ENCODE data around the gene PITPNC1. TPM values are rescaled to one million over a fixed set of nuclear protein-coding genes. Genes with fewer than 3 reads are reported as not detected.

Gene PITPNC1
- total RNA-seq, 1 donor from 2014 or later, result 23.7 TPM

DNA sequence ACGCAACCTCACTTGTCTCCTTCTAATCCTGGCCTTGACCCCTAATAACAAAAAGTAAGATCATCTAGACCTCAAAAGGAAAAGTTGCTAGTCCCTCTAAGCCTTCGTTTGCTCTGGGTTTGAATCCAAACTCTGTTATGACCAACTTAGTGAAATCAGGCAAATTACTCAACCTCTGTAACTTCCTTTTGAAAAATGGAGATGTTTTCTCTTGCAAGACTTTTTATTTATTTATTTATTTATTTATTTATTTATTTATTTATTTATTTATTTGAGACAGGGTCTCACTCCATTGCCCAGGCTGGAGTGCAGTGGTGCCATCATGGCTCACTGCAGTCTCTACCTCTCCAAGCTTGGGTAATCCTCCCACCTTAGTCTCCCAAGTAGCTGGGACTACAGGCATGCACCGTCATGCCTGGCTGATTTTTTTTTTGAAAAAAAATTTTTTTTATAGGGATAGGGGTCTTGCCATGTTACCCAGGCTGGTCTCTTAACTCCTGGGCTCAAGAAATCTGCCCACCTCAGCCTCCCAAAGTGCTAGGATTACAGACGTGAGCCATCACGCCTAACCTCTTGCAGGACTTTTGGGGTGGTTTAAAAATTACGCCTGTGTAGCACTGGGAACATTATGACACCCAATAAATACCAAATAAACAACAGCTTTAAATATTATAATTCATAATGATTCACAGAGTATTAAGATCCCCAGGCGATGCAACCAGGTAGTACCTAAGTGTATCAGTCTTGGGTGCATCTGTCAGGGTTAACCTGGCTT is 63.4 kb downstream of the PITPNC1 start:
- Histone ChIP-seq H3K4me3 (no peak overlapping the region), H3K4me1 (peaks cover 66% of the 10 kb centered on the region), H3K27ac (peak overlapping the region; percentile 77), H3K36me3 (no peaks in the 10 kb centered on the region), H3K9me3 (no peaks in the 10 kb centered on the region), H3K27me3 (ENCODE audit: low read depth) (no peaks in the 10 kb centered on the region)
- ATAC-seq (no peak), DNase-seq (no peak)
- TF ChIP-seq, protein P1, sequence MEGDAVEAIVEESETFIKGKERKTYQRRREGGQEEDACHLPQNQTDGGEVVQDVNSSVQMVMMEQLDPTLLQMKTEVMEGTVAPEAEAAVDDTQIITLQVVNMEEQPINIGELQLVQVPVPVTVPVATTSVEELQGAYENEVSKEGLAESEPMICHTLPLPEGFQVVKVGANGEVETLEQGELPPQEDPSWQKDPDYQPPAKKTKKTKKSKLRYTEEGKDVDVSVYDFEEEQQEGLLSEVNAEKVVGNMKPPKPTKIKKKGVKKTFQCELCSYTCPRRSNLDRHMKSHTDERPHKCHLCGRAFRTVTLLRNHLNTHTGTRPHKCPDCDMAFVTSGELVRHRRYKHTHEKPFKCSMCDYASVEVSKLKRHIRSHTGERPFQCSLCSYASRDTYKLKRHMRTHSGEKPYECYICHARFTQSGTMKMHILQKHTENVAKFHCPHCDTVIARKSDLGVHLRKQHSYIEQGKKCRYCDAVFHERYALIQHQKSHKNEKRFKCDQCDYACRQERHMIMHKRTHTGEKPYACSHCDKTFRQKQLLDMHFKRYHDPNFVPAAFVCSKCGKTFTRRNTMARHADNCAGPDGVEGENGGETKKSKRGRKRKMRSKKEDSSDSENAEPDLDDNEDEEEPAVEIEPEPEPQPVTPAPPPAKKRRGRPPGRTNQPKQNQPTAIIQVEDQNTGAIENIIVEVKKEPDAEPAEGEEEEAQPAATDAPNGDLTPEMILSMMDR (IDR thresholded peaks at IDR 0.05), result no peak
- intact Hi-C loops (cut with DNase I), result no loop called here

DNA sequence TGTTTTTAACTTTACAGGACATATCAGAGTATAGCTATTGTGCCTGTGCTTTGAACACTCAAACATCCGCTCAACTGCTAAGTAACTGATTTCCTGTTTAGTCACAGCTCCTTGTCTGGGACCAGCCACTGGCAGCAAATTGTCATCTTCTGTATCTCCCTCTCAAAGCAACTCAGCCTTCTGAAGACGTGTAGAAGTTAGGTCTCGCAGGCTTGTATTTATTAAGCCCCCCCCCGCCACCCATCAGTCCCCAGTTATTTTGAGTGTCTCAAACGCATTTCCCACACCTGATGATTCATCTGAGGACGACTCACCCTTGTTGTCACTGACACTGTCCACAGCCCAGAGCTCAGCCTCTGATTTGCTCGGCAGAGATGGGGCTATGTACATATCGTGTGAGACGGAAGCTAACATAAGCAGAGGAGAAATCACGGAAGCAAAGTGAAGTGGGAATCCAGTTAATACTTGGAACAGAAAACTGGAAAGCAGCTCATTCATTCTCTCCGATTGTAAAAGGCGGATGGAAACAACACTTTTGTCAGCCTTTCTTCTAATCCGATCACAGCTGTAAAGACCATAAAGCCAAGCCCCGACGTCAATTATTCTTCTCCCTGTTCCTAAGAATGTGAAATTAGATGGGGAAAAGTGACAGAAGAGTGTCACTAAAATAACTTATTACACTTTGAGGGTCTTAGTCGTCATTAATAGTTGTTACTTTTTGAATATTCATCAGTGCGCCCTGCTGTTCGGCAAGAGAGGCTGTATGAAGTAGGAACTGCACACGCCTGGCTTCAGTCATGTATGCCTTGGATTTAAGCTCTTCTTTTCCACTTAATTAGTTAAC is 64.2 kb downstream of the PITPNC1 start:
- peaks cover 61% of the 10 kb centered on the region for H3K4me1 ChIP-seq
- DNase-seq (no peak), ATAC-seq (peak; percentile 72 to 78)
- H3K9me3 ChIP-seq, result no peaks in the 10 kb centered on the region
- peak overlapping the region; percentile 25 for H3K4me3 ChIP-seq
- H3K27me3 ChIP-seq (ENCODE audit: low read depth), result no peaks in the 10 kb centered on the region
- intact Hi-C loops (cut with DNase I), result no loop called here
- no peaks in the 10 kb centered on the region for H3K36me3 ChIP-seq
- TF ChIP-seq, protein P1 (IDR thresholded peaks at IDR 0.05), result no peak
- H3K27ac ChIP-seq, result peak overlapping the region; percentile 77

- intact Hi-C loops (cut with DNase I), result no loop called here
- H3K4me1 ChIP-seq, result peaks cover 57% of the 10 kb centered on the region
- H3K36me3 ChIP-seq, result no peaks in the 10 kb centered on the region
- ATAC-seq (no peak), DNase-seq (no peak)
- H3K9me3 ChIP-seq, result no peaks in the 10 kb centered on the region
- peak overlapping the region; percentile 77 for H3K27ac ChIP-seq
- no peak overlapping the region for H3K4me3 ChIP-seq
- no peaks in the 10 kb centered on the region for H3K27me3 ChIP-seq (ENCODE audit: low read depth)
- TF ChIP-seq, protein P1 (IDR thresholded peaks at IDR 0.05), result no peak
Observed at GRCh38 chr17:67441896-67442219, 64.8 kb downstream of the PITPNC1 start.

DNA sequence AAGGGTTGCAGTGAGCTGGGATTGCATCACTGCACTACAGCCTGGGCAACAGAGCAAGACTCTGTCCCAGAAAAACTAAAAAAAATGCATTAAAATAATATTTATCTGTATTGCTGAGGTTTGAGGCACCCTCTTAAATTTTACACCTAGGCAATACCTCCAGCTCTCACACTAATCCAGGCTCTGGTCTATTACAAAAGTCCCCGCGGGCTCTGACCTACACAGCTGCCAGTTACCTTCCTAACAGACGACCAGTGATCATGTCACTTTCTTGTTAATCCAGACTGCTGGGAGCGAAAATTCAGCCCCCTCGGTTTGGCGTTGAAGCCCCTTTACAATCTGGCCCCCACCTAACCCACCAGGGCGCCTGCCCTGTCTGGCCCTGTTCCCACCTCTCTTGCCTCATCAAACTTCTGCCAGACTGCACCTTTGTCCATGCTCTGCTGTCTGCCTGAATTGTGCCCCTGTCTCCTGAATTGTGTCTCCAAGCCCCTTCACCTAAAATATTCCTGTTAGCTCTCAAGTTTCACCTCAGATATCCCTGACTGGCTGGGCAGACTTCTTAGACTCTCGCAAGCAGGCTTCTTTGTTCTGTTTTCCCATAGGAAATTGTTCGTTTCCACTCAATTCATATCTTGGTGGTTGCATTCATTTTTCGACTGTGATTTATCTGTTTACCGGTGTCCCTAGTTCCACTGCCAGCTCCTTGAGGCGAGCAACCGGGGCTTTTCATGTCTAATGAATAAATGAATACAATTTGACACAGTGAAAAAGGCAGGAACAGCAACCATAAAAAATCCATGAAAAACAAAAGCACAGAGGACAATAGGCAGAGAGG is 65.9 kb downstream of the PITPNC1 start:
- Histone ChIP-seq H3K36me3 (no peaks in the 10 kb centered on the region), H3K9me3 (no peaks in the 10 kb centered on the region), H3K27ac (peak overlapping the region; percentile 58), H3K4me3 (no peak overlapping the region), H3K4me1 (peaks cover 57% of the 10 kb centered on the region), H3K27me3 (ENCODE audit: low read depth) (no peaks in the 10 kb centered on the region)
- intact Hi-C loops (cut with DNase I), result no loop called here
- TF ChIP-seq, protein P1 (IDR thresholded peaks at IDR 0.05), result no peak
- DNase-seq, result no peak
- no peak for ATAC-seq

GRCh38 chr17:67443931-67444595 is 67.0 kb downstream of the PITPNC1 start:
- Histone ChIP-seq H3K27ac (peak overlapping the region; percentile 58), H3K4me1 (peaks cover 55% of the 10 kb centered on the region), H3K9me3 (no peaks in the 10 kb centered on the region), H3K27me3 (ENCODE audit: low read depth) (no peaks in the 10 kb centered on the region), H3K36me3 (no peaks in the 10 kb centered on the region), H3K4me3 (no peak overlapping the region)
- TF ChIP-seq, protein P1 (IDR thresholded peaks at IDR 0.05), result no peak
- intact Hi-C loops (cut with DNase I), result no loop called here
- DNase-seq (no peak), ATAC-seq (no peak)
